Neuron (in vitro differentiated cells): ENCODE measurements around the gene ZNF526.

Experiments
- H2AFZ ChIP-seq: one replicate; pipeline ENCODE4 v1.6.1; 2013; ENCODE audit warnings: low read depth, mild to moderate bottlenecking, inconsistent platforms, low read length, moderate library complexity
- H3K27me3 ChIP-seq: one replicate; pipeline ENCODE4 v1.6.1; 2013; ENCODE audit warnings: low read length; ENCODE audit not compliant: insufficient read depth
- H3K36me3 ChIP-seq: one replicate; pipeline ENCODE4 v1.6.1; 2013; ENCODE audit warnings: low read length; ENCODE audit not compliant: insufficient read depth
- H3K4me1 ChIP-seq: one replicate; pipeline ENCODE4 v1.6.1; 2013; ENCODE audit warnings: low read length; ENCODE audit not compliant: insufficient read depth
- H3K4me3 ChIP-seq: 2 replicates; pipeline ENCODE4 v1.5.1; 2013; ENCODE audit warnings: mild to moderate bottlenecking, low read length, moderate library complexity
- H3K9me3 ChIP-seq: one replicate; pipeline ENCODE4 v1.6.1; 2013; ENCODE audit warnings: low read length

The ZNF526 gene

DNA sequence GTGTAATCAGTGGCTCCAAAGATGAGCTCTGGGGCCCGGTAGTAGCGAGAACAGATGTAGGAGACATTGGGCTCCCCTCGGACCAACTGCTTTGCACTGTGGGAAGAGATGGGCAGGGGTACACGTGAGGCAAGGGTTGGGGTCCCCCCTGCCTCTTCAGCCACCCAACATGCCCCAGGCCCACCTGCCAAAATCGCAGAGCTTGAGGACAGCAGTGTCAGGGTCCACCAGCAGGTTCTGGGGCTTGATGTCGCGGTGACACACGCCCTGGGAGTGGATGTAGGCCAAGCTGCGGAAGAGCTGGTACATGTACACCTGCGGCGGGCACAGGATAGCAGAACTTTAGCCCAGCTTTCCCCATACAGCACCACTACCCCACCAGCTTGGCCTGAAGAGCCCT lies 14.3 kb downstream of the ZNF526 start:
- no peaks in the 10 kb centered on the region for H3K27me3 ChIP-seq
- peaks cover 78% of the 10 kb centered on the region for H3K36me3 ChIP-seq
- H2AFZ ChIP-seq = no peak overlapping the region
- no peaks in the 10 kb centered on the region for H3K4me1 ChIP-seq
- H3K9me3 ChIP-seq = no peaks in the 10 kb centered on the region
- H3K4me3 ChIP-seq = no peak overlapping the region

GRCh38 chr19:42235181-42235580 lies 15.1 kb downstream of the ZNF526 start:
- H2AFZ ChIP-seq = no peak overlapping the region
- no peaks in the 10 kb centered on the region for H3K9me3 ChIP-seq
- no peak overlapping the region for H3K4me3 ChIP-seq
- H3K27me3 ChIP-seq = no peaks in the 10 kb centered on the region
- no peaks in the 10 kb centered on the region for H3K4me1 ChIP-seq
- peaks cover 76% of the 10 kb centered on the region for H3K36me3 ChIP-seq

DNA sequence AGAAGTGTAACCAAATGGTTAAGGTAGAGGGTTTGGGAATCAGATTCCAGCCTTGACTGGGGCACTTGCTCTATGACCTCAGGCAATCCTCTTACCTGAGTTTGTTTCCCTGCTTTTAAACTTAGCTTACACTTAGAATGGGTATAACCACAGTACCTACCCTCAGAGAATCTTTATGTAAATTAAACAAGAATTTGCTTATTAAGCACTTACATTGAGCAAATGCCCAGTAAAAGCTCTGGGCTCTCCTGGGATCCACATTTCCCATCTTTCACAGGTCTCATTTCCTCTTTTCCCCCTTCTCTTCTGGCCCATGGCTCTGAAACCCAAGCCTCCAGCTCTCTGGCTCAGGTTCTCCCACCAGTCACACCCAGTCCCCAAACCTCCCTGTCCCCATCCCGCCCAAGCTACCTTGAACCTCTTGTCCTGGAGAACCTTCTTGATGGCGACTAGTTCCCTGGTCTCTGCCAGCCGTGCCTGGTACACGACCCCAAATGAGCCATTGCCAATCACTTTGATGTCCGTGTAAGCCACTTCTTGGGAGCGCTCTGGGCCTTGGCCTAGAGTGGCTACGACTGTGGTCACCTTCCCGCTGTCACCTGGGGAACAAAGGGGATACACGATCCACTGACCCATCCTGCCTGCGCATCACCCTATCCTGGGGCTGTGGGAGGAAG lies 19.6 kb downstream of the ZNF526 start:
- Histone ChIP-seq H3K27me3 (no peaks in the 10 kb centered on the region), H3K4me3 (no peak overlapping the region), H3K4me1 (peaks cover 10% of the 10 kb centered on the region), H3K9me3 (no peaks in the 10 kb centered on the region), H3K36me3 (peaks cover 34% of the 10 kb centered on the region), H2AFZ (no peak overlapping the region)

- Histone ChIP-seq H3K9me3 (no peaks in the 10 kb centered on the region), H3K4me3 (peak overlapping the region; percentile 76), H3K36me3 (peaks cover 20% of the 10 kb centered on the region), H2AFZ (no peak overlapping the region), H3K4me1 (peaks cover 10% of the 10 kb centered on the region), H3K27me3 (no peaks in the 10 kb centered on the region)
Observed at GRCh38 chr19:42241279-42241678, 21.2 kb downstream of the ZNF526 start.

DNA sequence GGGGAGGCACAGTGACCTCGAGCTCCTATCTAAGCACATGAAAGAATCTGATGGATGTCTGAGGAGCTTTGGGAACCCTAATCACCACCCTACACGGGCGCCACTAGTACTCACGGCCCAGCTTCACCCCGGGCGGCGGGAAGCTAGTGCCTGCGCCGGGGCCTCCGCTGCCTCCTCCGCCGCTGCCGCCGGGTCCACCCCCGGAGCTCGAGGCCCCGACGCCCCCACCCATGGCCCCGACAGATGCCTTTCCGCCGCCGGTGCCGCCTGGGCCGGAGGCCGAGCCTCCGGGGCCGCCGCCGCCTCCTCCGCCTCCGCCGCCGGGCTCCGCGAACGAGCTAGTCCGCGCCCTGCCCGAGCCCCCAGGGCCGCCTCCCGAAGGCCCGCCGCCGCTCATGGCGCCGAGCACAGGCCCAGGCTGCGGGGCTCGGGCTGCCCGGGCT lies 22.0 kb downstream of the ZNF526 start:
- H3K36me3 ChIP-seq = peaks cover 18% of the 10 kb centered on the region
- no peaks in the 10 kb centered on the region for H3K27me3 ChIP-seq
- H3K4me1 ChIP-seq = peaks cover 10% of the 10 kb centered on the region
- H3K9me3 ChIP-seq = no peaks in the 10 kb centered on the region
- peak overlapping the region; percentile 76 for H3K4me3 ChIP-seq
- no peak overlapping the region for H2AFZ ChIP-seq

GRCh38 chr19:42242512-42243409 lies 22.6 kb downstream of the ZNF526 start, which contains the start of gene GSK3A:
Gene GSK3A (minus strand): TSS chr19:42242602. CDS start chr19:42242465, 137 bp downstream.
- Histone ChIP-seq H3K4me3 (peak within 1 kb of the TSS; percentile 76), H3K4me1 (peaks cover 10% of the 10 kb centered on the region), H3K36me3 (peaks cover 18% of the 10 kb centered on the region), H3K9me3 (no peaks in the 10 kb centered on the region), H2AFZ (peak within 1 kb of the TSS; percentile 7), H3K27me3 (no peaks in the 10 kb centered on the region)

- H2AFZ ChIP-seq = peak overlapping the region; percentile 17
- peak overlapping the region; percentile 76 for H3K4me3 ChIP-seq
- H3K9me3 ChIP-seq = no peaks in the 10 kb centered on the region
- H3K4me1 ChIP-seq = peaks cover 10% of the 10 kb centered on the region
- peaks cover 11% of the 10 kb centered on the region for H3K36me3 ChIP-seq
- H3K27me3 ChIP-seq = no peaks in the 10 kb centered on the region
Observed at GRCh38 chr19:42244347-42245220, 24.5 kb downstream of the ZNF526 start.

- Histone ChIP-seq H3K4me1 (peaks cover 10% of the 10 kb centered on the region), H2AFZ (no peak overlapping the region), H3K36me3 (peaks cover 14% of the 10 kb centered on the region), H3K9me3 (no peaks in the 10 kb centered on the region), H3K4me3 (no peak overlapping the region), H3K27me3 (no peaks in the 10 kb centered on the region)
Observed at GRCh38 chr19:42245231-42245630, 25.1 kb downstream of the ZNF526 start.

DNA sequence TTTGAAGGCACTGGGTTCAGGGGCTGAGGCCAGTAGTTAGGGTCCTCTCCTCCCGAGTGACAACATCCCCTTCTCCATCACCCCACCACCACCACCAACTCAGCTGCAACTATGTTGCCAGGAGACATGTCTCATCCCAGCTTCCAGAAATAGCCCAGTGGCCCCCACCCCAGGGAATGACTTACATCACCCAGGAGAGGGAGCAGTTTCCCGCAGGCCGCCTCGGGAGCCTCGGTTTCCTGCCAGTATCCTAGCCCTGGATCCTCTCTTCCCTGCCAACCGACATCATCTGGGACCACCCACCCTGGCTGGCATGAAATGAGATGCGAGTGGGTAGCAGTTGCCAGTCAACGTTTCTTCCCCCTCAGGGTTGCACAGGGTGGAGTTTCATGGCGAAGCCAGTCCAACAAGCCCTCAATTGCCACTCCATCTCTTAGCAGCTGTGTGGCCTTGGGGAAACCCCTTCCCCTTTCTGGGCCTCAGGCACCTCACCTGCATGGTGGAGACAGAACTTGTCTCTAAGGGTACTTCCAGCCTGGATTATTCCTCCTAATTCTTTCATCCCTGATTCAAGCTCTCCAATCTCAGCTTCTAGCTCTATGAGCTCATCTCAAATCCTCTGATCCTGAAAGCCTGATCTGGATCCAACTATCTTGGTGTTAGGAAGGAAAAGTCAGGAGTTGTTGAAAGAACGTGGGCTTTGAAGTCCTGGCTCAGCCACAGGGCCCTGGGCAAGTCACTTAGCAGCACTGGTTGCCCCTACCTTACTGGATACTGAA lies 26.2 kb downstream of the ZNF526 start:
- H3K27me3 ChIP-seq = no peaks in the 10 kb centered on the region
- no peak overlapping the region for H3K4me3 ChIP-seq
- H3K36me3 ChIP-seq = peaks cover 20% of the 10 kb centered on the region
- H3K9me3 ChIP-seq = no peaks in the 10 kb centered on the region
- H3K4me1 ChIP-seq = peaks cover 7% of the 10 kb centered on the region
- H2AFZ ChIP-seq = no peak overlapping the region

DNA sequence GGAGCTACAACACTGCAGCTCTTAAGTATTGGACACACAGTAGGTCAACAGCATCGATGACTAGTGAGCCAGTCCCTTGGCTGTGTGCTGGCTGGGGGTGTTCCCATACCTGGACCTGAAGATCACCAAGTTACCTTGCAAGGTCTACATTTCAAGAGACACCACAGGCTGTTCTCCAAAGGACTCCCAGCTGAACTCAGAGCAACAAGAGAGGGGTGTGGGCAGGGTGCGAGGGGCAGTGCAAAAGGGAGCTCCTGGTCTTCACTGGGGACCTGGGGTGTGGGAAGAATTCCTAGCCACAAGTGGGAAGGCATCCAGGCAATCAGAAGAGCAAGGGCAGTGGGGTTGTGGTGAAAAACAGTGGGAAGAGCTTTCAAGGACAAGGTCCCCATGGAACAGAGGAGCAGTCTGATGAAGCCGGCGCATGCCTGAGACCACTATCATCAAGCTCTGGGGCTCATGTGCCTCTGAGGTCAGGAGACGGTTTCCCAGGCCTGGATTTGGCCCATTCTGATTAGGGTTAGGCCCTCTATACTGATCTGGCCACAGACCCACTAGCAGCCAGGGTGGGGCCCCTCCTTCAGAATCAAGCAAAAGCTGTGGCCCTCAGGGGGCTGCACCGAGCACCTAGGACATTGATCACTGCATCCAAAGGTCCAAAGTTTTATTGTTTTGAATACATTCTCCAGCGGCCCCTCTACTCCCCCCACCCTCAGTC lies 27.0 kb downstream of the ZNF526 start:
- H2AFZ ChIP-seq = no peak overlapping the region
- H3K4me3 ChIP-seq = no peak overlapping the region
- no peaks in the 10 kb centered on the region for H3K9me3 ChIP-seq
- H3K36me3 ChIP-seq = peaks cover 20% of the 10 kb centered on the region
- no peaks in the 10 kb centered on the region for H3K27me3 ChIP-seq
- H3K4me1 ChIP-seq = peaks cover 10% of the 10 kb centered on the region

DNA sequence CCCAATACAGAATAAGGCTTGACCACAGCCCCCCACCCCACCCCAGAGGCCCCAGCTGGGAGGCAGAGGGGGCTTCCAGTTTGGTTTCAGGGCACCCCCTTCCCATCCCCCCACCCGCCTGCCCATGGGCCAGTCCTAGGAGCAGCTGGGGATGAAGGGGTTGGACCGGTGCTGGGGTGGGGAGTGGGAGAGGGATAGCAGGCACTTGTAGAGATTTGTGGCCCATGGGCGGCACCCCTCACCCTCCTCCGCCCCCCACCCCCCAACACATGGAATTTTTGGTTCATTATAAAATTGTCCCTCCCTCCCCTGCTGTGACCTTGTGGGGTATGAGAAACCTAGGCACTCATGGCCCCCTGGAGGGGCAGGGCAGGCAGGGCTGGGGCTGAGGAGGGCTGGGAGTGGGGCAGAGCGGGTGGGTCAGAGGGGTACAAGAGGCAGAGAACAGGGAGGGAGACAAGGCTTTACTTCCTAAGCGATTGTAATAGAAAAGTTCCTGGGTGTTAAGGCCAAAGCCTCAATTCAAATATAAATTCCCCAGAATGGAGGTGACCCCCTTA lies 27.6 kb downstream of the ZNF526 start:
- Histone ChIP-seq H3K9me3 (no peaks in the 10 kb centered on the region), H2AFZ (no peak overlapping the region), H3K27me3 (no peaks in the 10 kb centered on the region), H3K4me1 (peaks cover 16% of the 10 kb centered on the region), H3K36me3 (peaks cover 20% of the 10 kb centered on the region), H3K4me3 (no peak overlapping the region)
